Common myeloid progenitor, CD34-positive (primary cell): ENCODE measurements around the gene RBBP8NL.
"Not testable (repeated sequence)": the region's sequence is repeated elsewhere in the genome, so short reads cannot be mapped to it uniquely, and the experiment has no call there.

Experiments used
- CTCF ChIA-PET: fragments of 350-600 bp; sonication (Branson Sonifier 250); formaldehyde crosslinking; loops from one replicate; lab custom pipeline; 2021; ENCODE audit warnings: antibody characterized with exemption; lab: Charles Lee
- POLR2A ChIA-PET: fragments of 350-600 bp; sonication (Branson Sonifier 250); formaldehyde crosslinking; loops from one replicate; lab custom pipeline; 2021; ENCODE audit warnings: antibody characterized with exemption; lab: Charles Lee
- DNase-seq, 3 donors: peaks; one replicate each; pipeline versions ENCODE4 v3.0.0 to v3.0.0-alpha.2; 2013
- H3K27ac ChIP-seq, 2 experiments: 1 replicate in 1 of 2; 2 replicates in 1 of 2; pipeline ENCODE4 v1.7.0; 2013; ENCODE audit warnings: inconsistent platforms in 2 of 2, low read length in 2 of 2, mild to moderate bottlenecking in 2 of 2, low read depth in 1 of 2, moderate library complexity in 1 of 2; ENCODE audit not compliant: severe bottlenecking in 2 of 2, insufficient read depth in 1 of 2, poor library complexity in 1 of 2
- H3K27me3 ChIP-seq, 5 experiments: replicated peaks in 2 of 5; 1 replicate in 3 of 5; 2 replicates in 2 of 5; pipeline versions ENCODE4 v1.6.1 to v1.7.0; 2013; ENCODE audit warnings: low read length in 4 of 5, mild to moderate bottlenecking in 2 of 5, moderate library complexity in 2 of 5, inconsistent platforms in 1 of 5; ENCODE audit not compliant: insufficient read depth in 5 of 5, control insufficient read depth in 4 of 5
- H3K36me3 ChIP-seq, 4 experiments: 1 replicate in 2 of 4; 2 replicates in 2 of 4; pipeline versions ENCODE4 v1.6.1 to v1.7.0; 2013; ENCODE audit warnings: low read length in 3 of 4, control low read depth in 1 of 4, mild to moderate bottlenecking in 1 of 4; ENCODE audit not compliant: control insufficient read depth in 4 of 4, insufficient read depth in 4 of 4
- H3K4me1 ChIP-seq, 4 experiments: 1 replicate in 3 of 4; 2 replicates in 1 of 4; pipeline versions ENCODE4 v1.6.1 to v1.7.1; 2013; ENCODE audit warnings: low read length in 3 of 4, mild to moderate bottlenecking in 3 of 4, control low read depth in 1 of 4, inconsistent platforms in 1 of 4, moderate library complexity in 1 of 4; ENCODE audit not compliant: control insufficient read depth in 4 of 4, insufficient read depth in 4 of 4; ENCODE audit errors: control extremely low read depth in 1 of 4
- H3K4me3 ChIP-seq, 7 experiments: 1 replicate in 4 of 7; 2 replicates in 3 of 7; pipeline versions ENCODE4 v1.5.1 to v1.7.0; 2013; ENCODE audit warnings: mild to moderate bottlenecking in 7 of 7, low read length in 6 of 7, moderate library complexity in 6 of 7, inconsistent platforms in 2 of 7, low read depth in 2 of 7, control low read depth in 1 of 7; ENCODE audit not compliant: insufficient read depth in 4 of 7, control insufficient read depth in 1 of 7; ENCODE audit errors: extremely low read depth in 1 of 7
- H3K9me3 ChIP-seq, 5 experiments: 1 replicate in 4 of 5; 2 replicates in 1 of 5; pipeline versions ENCODE4 v1.6.1 to v1.7.1; 2013; ENCODE audit warnings: low read length in 4 of 5, mild to moderate bottlenecking in 2 of 5, inconsistent platforms in 1 of 5, low read depth in 1 of 5, moderate library complexity in 1 of 5; ENCODE audit not compliant: control insufficient read depth in 4 of 5, insufficient read depth in 2 of 5; ENCODE audit errors: control extremely low read depth in 1 of 5
- WGBS: methylation state at CpG from one replicate; pipeline ENCODE4 v1.1.5; 2013; ENCODE audit not compliant: insufficient coverage; 5-methylcytosine and 5-hydroxymethylcytosine counted together

Gene RBBP8NL

GRCh38 chr20:62426059-62426348 lies 1.3 kb downstream of the RBBP8NL start:
- DNase-seq, H3K4me3 ChIP-seq, POLR2A ChIA-PET, H3K9me3 ChIP-seq, H3K4me1 ChIP-seq, H3K27ac ChIP-seq, CTCF ChIA-PET, H3K36me3 ChIP-seq: not testable (repeated sequence)
- H3K27me3 ChIP-seq = peaks cover 0 to 20% (median 0%) of the 10 kb centered on the region in 5 experiments
- 90% methylated on average over 2 of the region's 4 CpGs for WGBS

- ChIA-PET CTCF (no interaction called here), POLR2A (no interaction called here)
- Histone ChIP-seq H3K27ac (no peak overlapping the region), H3K4me1 (peaks cover 0 to 3% (median 0%) of the 10 kb centered on the region in 4 experiments), H3K27me3 (peaks cover 0 to 20% (median 0%) of the 10 kb centered on the region in 5 experiments), H3K4me3 (no peak overlapping the region), H3K36me3 (no peaks in the 10 kb centered on the region), H3K9me3 (no peaks in the 10 kb centered on the region)
- DNase-seq = no peak
- 89% methylated on average over 21 of the region's 21 CpGs for WGBS
Measured at GRCh38 chr20:62425281-62426058, 1.9 kb downstream of the RBBP8NL start.

- CTCF ChIA-PET = no interaction called here
- WGBS = 71% methylated on average over 19 of the region's 23 CpGs
Measured at GRCh38 chr20:62424249-62425107, 2.9 kb downstream of the RBBP8NL start.

GRCh38 chr20:62423326-62423706 lies 4.0 kb downstream of the RBBP8NL start:
- CTCF ChIA-PET = no interaction called here
- H3K4me1 ChIP-seq = no peaks in the 10 kb centered on the region
- H3K36me3 ChIP-seq = no peaks in the 10 kb centered on the region
- no peak overlapping the region for H3K4me3 ChIP-seq
- H3K27ac ChIP-seq = no peak overlapping the region
- peaks cover 0 to 20% (median 0%) of the 10 kb centered on the region in 5 experiments for H3K27me3 ChIP-seq
- H3K9me3 ChIP-seq = no peaks in the 10 kb centered on the region
- WGBS = 42% methylated on average over 7 of the region's 10 CpGs
- no peak for DNase-seq
- POLR2A ChIA-PET = interaction anchor here (0.6 kb wide), 2 partner anchors 39 to 294 kb away, joined by 3 to 12 read pairs; no protein-coding TSS in a partner anchor

More at GRCh38 chr20:62424249-62425107, 2.9 kb downstream of the RBBP8NL start:
- Histone ChIP-seq H3K9me3 (no peaks in the 10 kb centered on the region), H3K4me3 (no peak overlapping the region), H3K4me1 (peaks cover 0 to 3% (median 0%) of the 10 kb centered on the region in 4 experiments), H3K27ac (no peak overlapping the region), H3K27me3 (peaks cover 0 to 20% (median 0%) of the 10 kb centered on the region in 5 experiments), H3K36me3 (no peaks in the 10 kb centered on the region)
- DNase-seq = no peak
- POLR2A ChIA-PET = no interaction called here

GRCh38 chr20:62422636-62423325 lies 4.6 kb downstream of the RBBP8NL start:
- H3K27ac ChIP-seq = no peak overlapping the region
- CTCF ChIA-PET = no interaction called here
- 78% methylated on average over 14 of the region's 20 CpGs for WGBS
- H3K9me3 ChIP-seq = no peaks in the 10 kb centered on the region
- no peaks in the 10 kb centered on the region for H3K36me3 ChIP-seq
- no peak for DNase-seq
- H3K27me3 ChIP-seq = peaks cover 0 to 20% (median 0%) of the 10 kb centered on the region in 5 experiments
- no peak overlapping the region for H3K4me3 ChIP-seq
- no peaks in the 10 kb centered on the region for H3K4me1 ChIP-seq
- POLR2A ChIA-PET = interaction anchor here (0.6 kb wide), 2 partner anchors 39 to 295 kb away, joined by 3 to 12 read pairs; no protein-coding TSS in a partner anchor

GRCh38 chr20:62421716-62421990 lies 5.7 kb downstream of the RBBP8NL start:
- Histone ChIP-seq H3K27ac (no peak overlapping the region), H3K4me3 (no peak overlapping the region), H3K9me3 (no peaks in the 10 kb centered on the region), H3K4me1 (no peaks in the 10 kb centered on the region), H3K36me3 (no peaks in the 10 kb centered on the region), H3K27me3 (peaks cover 0 to 20% (median 0%) of the 10 kb centered on the region in 5 experiments)
- DNase-seq = no peak
- ChIA-PET CTCF (no interaction called here), POLR2A (no interaction called here)
- WGBS = 77% methylated on average over 5 of the region's 6 CpGs
